Stimulated activated CD8-positive, alpha-beta memory T cell treated with anti-CD3 and anti-CD28 coated beads, Interleukin-12 subunit alpha, Interleukin-12 subunit beta, amount 100 ng/mL, for 24 hours (primary cell): ENCODE data around the gene SND1.

ENCODE experiments used
- DNase-seq: peaks from one replicate; pipeline ENCODE4 v3.0.0-alpha.2; 2020; ENCODE audit errors: extremely low read depth

Gene SND1

GRCh38 chr7:127932496-127932895, 280.5 kb downstream of the SND1 start:
- DNase-seq = no peak

DNA sequence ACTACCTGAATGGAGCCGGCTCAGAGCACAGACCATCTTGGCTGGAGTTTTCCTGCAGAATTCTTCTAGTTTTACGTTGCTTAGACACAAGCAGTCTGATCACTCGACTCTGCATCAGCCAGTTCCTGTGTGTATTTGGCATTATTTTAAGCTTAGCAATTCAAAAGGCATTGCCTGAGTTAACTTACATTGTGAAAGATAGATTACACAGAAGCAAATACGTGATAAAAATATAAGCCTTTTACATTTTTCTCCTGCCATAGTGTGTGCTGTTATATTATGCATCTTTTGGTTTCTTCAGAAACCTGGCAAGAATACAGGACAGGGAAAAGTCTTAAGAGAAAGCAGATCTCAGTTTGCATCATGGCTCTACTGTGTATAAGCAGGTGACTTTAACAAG, 281.2 kb downstream of the SND1 start:
- no peak for DNase-seq

GRCh38 chr7:127934711-127935110, 282.7 kb downstream of the SND1 start:
- no peak for DNase-seq

- no peak for DNase-seq
Measured at GRCh38 chr7:127935847-127936376, 283.9 kb downstream of the SND1 start.

- DNase-seq = no peak
Measured at GRCh38 chr7:127937066-127937680, 285.2 kb downstream of the SND1 start.

GRCh38 chr7:127938588-127938987, 286.6 kb downstream of the SND1 start:
- DNase-seq = no peak

GRCh38 chr7:127940381-127941160, 288.6 kb downstream of the SND1 start:
- no peak for DNase-seq

- no peak for DNase-seq
Measured at GRCh38 chr7:127941476-127942210, 289.6 kb downstream of the SND1 start.

GRCh38 chr7:127943541-127944521, 291.8 kb downstream of the SND1 start:
- DNase-seq = no peak

- no peak for DNase-seq
Measured at GRCh38 chr7:127946111-127946510, 294.1 kb downstream of the SND1 start.

DNA sequence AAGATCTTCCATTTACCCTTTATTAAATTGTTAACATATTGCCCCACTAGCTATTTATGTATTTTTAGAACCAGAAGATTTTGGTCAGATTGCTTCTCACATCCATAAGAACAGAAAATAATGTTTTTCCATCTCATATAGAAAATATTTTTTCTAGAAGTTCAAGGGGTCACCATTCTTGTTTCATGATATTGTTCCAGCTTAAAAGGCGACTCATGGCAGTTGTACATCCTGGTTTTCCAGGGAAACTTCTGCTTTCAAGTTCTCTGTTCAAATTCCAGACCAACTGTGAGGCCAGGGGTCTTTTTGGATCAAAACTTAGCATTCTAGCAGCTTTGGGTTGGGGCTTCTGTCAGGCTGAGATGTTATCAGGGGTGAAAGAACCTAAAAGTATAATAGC, 294.9 kb downstream of the SND1 start:
- DNase-seq = no peak

GRCh38 chr7:127948312-127948711, 296.3 kb downstream of the SND1 start:
- DNase-seq = no peak

- DNase-seq = no peak
Measured at GRCh38 chr7:127948930-127949329, 296.9 kb downstream of the SND1 start.

GRCh38 chr7:127949769-127950222, 297.8 kb downstream of the SND1 start:
- no peak for DNase-seq

GRCh38 chr7:127950233-127950935, 298.4 kb downstream of the SND1 start:
- DNase-seq = no peak

GRCh38 chr7:127953423-127954356, 301.7 kb downstream of the SND1 start:
- no peak for DNase-seq

DNA sequence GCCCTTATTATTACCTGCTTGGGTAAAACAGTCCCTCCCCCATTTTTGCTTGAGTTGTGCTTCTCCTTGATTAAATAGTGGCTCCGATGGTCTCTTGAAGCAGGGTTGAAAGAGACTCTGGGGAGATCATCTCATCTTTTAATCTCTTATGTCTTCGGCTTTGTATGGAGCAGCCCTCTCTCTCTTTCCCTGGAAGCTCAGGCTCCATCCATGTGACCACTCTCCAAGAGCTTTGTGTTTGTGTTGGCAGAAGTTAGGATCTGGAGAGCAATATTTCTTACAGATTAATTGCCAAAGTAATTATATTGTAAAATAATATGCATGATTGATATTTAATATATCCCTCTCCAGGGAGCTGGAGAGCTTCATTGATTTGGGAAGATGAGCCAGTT, 302.4 kb downstream of the SND1 start:
- no peak for DNase-seq

- DNase-seq = no peak
Measured at GRCh38 chr7:127955051-127955531, 303.1 kb downstream of the SND1 start.

DNA sequence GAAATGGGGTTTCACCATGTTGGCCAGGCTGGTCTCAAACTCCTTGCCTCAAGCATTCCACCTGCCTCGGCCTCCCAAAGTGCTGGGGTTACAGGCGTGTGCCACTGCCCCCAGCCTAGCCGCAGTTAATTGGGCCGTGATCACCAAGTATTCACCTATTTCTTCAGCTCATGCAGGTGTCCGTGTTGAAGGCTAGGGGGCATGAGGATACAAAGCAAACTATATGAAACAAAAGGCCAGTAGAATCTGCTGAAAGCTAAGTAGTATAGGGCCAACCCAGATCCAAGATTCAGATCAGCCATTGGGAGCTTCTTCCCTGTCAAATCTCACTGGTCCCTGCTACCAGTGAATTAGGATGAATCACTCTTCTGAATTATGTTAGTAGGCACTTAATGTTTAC, 305.9 kb downstream of the SND1 start:
- no peak for DNase-seq
